ENCODE results near the gene FAM20B. TPM values are rescaled to one million over a fixed set of nuclear protein-coding genes. Genes with fewer than 3 reads are reported as not detected.

Gene FAM20B
- total RNA-seq, 1 experiment from 2014 or later = 52.6 TPM

DNA sequence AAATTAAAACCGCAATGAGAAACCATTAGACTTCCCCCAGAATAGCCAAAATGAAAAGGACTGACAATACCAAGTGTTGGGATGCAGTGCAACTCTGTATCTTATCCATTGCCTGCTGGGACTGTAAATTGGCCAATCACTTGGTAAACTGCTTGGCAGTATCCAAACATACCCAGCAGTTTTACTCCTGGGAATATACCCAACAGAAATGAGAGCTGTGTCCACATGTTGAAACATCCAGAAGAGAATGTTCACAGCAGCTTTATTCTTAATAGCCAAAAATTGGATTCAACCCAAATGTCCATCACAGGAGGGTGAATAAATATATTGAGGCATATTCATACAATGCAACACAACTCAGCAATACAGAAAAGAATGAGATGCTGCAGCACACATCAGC, 13.7 kb upstream of the FAM20B start:
- peaks cover 7% of the 10 kb centered on the region for H3K4me1 ChIP-seq (replicated peaks)
- no peak overlapping the region for H3K4me3 ChIP-seq
- no peak for DNase-seq (ENCODE audit: low read depth in 1 of 2, low spot score in 2 of 2)
- no peaks in the 10 kb centered on the region for H3K36me3 ChIP-seq
- no peak overlapping the region for H3K27ac ChIP-seq
- no peaks in the 10 kb centered on the region for H3K9me3 ChIP-seq (replicated peaks)
- H3K27me3 ChIP-seq (replicated peaks) = no peaks in the 10 kb centered on the region

DNA sequence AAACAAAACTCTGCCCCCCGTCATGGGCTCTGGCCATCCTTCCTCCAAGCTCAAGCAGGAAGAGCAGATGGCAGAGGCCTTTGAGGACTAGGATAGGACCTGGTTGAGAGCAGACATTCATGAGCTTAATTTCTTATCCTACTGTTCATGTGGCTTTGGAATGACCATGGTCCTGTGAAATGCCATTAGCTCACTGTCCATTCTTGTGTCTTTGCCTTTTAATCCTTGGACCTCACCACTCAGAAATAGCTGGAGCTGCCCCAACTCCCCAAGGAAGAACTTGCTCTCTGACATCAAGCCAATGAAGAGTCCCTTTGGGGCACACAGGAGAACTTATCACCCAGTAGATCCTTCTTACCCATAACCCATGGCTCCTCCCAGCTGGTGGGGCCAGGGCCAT, 11.6 kb upstream of the FAM20B start:
- no peak for DNase-seq (ENCODE audit: low read depth in 1 of 2, low spot score in 2 of 2)
- no peaks in the 10 kb centered on the region for H3K9me3 ChIP-seq (replicated peaks)
- peaks cover 20% of the 10 kb centered on the region for H3K4me1 ChIP-seq (replicated peaks)
- H3K36me3 ChIP-seq = no peaks in the 10 kb centered on the region
- H3K27ac ChIP-seq = no peak overlapping the region
- H3K27me3 ChIP-seq (replicated peaks) = no peaks in the 10 kb centered on the region
- no peak overlapping the region for H3K4me3 ChIP-seq

DNA sequence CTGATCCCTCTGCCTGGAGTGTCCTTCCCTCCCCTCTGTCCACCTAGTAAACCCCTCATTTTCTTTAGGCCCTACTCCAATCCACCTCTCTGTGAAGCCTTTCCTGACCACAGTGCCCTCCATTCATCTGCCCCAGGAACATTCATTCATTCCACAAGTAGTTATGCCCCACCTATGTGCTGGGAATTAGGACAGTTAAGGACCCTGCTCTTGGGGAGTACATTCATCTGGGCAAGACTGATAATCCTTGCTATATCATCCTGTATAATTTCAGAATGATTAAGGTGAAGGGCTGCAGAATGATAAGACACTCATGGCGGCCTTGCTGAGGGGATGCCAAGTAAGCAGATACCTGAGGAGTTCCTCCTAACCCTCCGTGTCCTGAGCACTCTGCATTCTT, 10.3 kb upstream of the FAM20B start:
- no peaks in the 10 kb centered on the region for H3K36me3 ChIP-seq
- no peak for DNase-seq (ENCODE audit: low read depth in 1 of 2, low spot score in 2 of 2)
- H3K4me1 ChIP-seq (replicated peaks) = peaks cover 20% of the 10 kb centered on the region
- H3K4me3 ChIP-seq = no peak overlapping the region
- H3K27me3 ChIP-seq (replicated peaks) = no peaks in the 10 kb centered on the region
- H3K9me3 ChIP-seq (replicated peaks) = no peaks in the 10 kb centered on the region
- no peak overlapping the region for H3K27ac ChIP-seq

DNA sequence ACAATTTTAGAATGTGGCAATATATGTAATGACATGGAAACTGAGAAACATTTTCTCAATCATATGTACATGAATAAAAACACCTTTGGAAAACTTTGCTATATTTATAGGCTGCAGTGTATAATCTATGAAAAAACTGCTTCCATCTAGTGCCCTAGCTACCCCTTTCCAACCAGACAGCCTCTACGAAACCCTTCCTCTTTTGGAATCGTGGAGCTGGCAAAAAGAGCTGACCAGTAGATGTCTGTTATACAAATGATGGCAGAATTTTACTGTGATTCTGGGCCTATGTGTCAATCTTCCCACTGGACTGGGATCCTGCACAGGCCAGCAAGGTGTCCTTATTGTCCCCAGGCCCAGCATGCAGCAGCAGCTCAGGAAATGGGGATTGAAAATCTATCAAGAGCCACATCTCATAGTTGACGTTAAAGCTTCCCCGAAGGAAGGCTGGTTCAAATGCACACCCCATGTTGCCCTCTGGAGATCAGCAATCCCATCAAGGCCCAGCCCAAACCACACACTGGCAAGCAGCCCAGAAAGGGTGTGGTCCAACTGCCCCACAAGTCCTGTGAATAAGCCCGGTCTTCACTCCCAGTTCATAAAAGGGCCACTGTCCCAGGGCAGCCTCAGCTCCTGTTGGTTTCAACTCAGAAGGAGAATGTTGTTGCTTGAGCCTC, 8.8 kb upstream of the FAM20B start:
- H3K27ac ChIP-seq = peak overlapping the region; percentile 10; the same call in 1 of the 2 replicates

DNA sequence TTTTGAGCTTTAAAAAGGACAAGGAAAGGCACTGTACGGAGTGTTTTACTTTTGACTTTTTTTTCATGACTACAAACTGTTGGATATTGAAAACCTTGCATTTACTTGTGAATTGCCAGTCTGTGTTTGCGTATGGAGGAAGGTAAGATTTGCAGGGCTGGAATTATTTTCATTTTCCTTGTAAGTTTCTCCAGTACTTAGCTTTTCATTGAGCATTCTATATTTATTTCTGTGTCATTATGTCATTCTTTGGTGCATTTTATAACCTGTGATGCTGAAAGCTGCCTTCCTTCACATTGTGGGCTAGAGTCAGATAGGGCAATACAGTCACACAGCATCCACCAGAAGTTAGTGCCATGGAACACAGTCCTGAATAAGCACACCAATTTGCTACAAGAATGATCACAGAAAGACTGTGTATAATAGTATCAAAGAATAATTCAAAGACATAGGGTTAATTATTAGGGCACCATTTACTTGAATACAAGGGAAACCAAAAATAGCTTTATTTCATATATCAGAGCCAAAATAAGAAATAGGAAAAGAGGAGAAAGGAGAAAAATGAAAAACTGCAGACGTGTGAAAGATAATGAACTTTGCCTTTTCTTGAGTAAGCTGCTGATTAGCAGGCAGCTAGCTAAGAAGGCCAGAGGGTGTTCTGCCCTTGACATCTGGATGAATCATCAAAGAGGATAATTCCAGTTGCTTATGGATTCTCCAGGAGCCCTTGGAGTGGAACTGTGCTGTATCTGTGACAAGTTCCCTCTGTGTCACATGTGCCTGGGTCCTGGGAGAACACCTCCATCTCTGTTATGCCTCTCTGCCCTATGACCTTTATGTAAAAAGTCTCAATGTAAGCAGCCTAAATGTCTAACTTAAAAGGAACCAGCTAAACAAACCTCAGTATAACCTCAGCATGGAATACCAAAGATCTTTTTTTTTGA, 8.0 kb upstream of the FAM20B start:
- no peaks in the 10 kb centered on the region for H3K27me3 ChIP-seq (replicated peaks)
- H3K4me1 ChIP-seq (replicated peaks) = peaks cover 20% of the 10 kb centered on the region
- no peaks in the 10 kb centered on the region for H3K36me3 ChIP-seq
- no peak overlapping the region for H3K4me3 ChIP-seq
- no peaks in the 10 kb centered on the region for H3K9me3 ChIP-seq (replicated peaks)
- H3K27ac ChIP-seq = peak overlapping the region; percentile 10; the same call in 1 of the 2 replicates
- DNase-seq (ENCODE audit: low read depth in 1 of 2, low spot score in 2 of 2) = peak in 1 of 2 experiments; percentile 37

More for the DNA sequence above, 8.8 kb upstream of the FAM20B start:
- Histone ChIP-seq H3K9me3 (replicated peaks) (no peaks in the 10 kb centered on the region), H3K4me3 (no peak overlapping the region), H3K4me1 (replicated peaks) (peaks cover 20% of the 10 kb centered on the region), H3K27me3 (replicated peaks) (no peaks in the 10 kb centered on the region), H3K36me3 (no peaks in the 10 kb centered on the region)
- DNase-seq (ENCODE audit: low read depth in 1 of 2, low spot score in 2 of 2) = peak; percentile 82 to 94

DNA sequence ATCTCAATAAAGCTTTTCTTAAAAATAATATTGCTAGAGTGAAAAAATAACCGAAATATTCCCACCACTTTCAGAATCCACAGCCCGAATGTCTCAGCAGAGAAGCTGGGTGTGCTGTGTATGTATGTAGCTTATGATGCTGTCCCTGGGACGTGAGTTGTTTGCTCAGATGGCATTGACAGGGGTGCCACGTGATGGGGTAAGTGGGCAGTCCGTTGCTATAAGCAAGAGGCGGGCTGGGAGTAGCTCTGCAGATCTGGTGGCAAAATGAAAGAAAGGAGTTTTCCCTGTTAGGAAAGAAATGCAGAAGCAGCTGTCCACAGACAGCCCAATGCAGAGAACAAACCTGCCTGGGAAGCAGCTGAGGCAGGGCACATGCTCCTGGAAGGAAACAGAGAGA, 3.8 kb upstream of the FAM20B start:
- H3K4me3 ChIP-seq = no peak overlapping the region
- H3K27me3 ChIP-seq (replicated peaks) = no peaks in the 10 kb centered on the region
- H3K9me3 ChIP-seq (replicated peaks) = peaks cover 3% of the 10 kb centered on the region; the same call in 1 of the 2 replicates
- no peak for DNase-seq (ENCODE audit: low read depth in 1 of 2, low spot score in 2 of 2)
- H3K4me1 ChIP-seq (replicated peaks) = peaks cover 20% of the 10 kb centered on the region
- H3K36me3 ChIP-seq = peaks cover 5% of the 10 kb centered on the region
- no peak overlapping the region for H3K27ac ChIP-seq

DNA sequence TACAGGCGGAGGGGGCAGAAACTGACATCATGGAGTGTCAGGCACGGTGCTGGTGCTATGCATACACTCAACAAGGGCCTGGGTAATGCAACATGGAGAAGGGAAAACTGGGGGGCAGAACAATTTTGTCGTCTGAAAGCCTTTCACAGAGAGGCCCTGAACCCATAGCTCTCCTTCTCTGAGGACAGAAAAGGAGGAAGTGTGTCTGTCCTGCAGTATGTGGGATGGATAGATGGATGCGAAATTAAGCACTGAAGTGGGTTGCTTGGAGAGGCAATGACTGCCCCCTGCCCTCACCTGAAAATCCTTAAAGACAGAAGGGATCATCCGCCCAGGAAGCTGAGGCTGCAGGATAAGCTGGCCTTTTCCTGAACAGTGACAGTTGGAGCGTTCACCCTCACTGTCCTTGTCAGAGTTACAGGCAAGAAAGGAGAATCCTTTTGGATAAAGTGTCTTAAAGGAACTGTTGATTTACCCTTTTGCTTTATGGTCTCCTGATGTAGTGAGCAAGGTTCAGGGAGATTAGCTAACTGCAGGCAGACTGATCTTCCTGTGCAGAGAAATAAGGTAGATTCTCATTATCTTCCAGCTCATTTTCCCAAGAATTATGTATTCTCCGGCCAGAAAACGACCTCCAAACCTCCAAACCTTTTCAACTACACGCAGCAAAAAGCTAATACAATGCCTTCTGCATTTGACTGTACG, 1.6 kb upstream of the FAM20B start:
- peaks cover 14% of the 10 kb centered on the region for H3K4me1 ChIP-seq (replicated peaks)
- no peaks in the 10 kb centered on the region for H3K27me3 ChIP-seq (replicated peaks)
- no peak overlapping the region for H3K27ac ChIP-seq
- peaks cover 3% of the 10 kb centered on the region; the same call in 1 of the 2 replicates for H3K9me3 ChIP-seq (replicated peaks)
- H3K4me3 ChIP-seq = no peak overlapping the region
- DNase-seq (ENCODE audit: low read depth in 1 of 2, low spot score in 2 of 2) = no peak
- peaks cover 5% of the 10 kb centered on the region for H3K36me3 ChIP-seq

DNA sequence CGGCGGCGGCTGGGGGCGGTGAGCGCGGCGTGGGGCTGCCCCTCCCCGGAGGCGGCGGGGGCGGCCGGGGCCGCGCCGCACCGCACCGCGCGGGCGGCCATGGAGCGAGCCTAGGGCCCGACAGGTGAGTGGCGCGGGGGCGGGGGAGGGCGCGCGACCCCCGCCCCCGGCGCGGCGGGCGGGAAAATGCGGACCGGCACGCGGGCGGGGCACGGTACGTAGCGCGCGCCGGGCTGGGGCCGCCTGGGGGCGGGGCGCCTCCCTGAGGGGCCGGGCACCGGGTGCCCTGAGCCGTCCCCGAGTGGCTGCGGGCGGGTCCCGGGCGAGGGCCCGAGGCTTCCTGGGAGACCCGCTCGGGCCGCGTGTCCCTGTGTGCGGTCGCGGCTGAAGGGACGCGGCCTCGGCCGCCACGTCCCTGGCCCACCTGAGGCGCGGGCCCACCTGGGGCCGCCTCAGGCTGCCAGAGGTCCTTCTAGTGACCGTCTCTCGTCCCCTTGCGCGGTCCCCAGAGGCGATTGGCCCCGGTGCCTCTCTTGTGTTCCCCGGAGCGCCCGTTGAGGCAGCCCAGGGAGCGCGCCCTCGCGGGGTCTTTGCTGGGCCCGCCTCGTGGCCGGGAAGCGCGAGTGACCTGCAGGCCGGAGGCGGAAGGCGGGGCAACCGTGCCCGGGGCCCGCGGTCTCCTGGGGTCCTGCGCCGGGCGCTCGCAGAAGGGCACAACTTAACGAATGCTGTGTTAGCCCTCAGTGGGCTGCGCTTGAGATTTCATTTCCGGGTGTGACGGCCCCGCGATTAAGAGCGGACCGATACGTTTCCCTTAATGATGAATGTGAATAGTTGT, 500 bp downstream of the FAM20B start:
- DNase-seq (ENCODE audit: low read depth in 1 of 2, low spot score in 2 of 2) = peak; percentile 74 to 78
- peaks cover 3% of the 10 kb centered on the region; the same call in 1 of the 2 replicates for H3K9me3 ChIP-seq (replicated peaks)
- peak overlapping the region; percentile 98 for H3K4me3 ChIP-seq
- no peaks in the 10 kb centered on the region for H3K27me3 ChIP-seq (replicated peaks)
- H3K4me1 ChIP-seq (replicated peaks) = peaks cover 14% of the 10 kb centered on the region
- H3K36me3 ChIP-seq = peaks cover 5% of the 10 kb centered on the region
- H3K27ac ChIP-seq = peak overlapping the region; percentile 95

DNA sequence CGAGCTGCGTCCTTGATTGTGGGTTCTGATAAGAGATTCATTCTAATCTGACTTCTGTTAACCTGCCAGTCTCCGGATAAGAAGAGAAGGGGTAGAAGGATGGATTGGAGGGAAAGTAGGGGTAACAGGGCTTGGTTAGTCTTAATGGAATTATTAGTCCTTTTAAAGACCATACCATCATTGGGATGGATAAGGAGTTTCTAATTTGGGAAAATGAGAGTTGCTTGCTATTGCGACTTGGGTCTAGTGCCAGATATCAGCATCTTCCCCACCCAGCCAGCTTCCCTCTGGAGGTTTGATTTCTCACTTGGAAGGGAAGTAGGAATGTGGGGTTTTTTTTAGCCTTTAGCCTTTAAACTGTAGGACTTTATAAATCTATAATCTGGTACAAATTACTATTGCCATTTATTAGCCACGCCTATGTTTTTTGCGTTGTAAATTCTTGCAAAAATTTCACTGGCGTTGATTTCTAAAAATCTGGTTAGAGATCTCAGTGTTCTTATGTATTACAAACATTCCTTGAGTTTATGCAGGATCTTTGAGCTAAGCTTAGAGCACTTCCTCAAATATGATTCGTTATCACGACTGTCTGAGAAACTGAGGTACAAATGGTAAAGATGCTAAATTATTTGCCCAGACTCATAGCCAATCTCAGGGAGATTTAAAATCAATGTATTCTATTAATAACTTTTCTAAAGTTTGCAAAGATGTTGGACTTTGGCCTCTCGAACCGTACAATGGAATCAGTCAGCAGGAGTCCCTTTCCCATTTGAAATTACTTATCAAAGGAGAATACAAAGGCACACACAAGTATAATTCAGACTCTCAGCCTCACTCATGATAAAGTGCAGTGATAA, 1.3 kb downstream of the FAM20B start:
- peaks cover 21% of the 10 kb centered on the region for H3K4me1 ChIP-seq (replicated peaks)
- peaks cover 3% of the 10 kb centered on the region; the same call in 1 of the 2 replicates for H3K9me3 ChIP-seq (replicated peaks)
- no peak for DNase-seq (ENCODE audit: low read depth in 1 of 2, low spot score in 2 of 2)
- H3K36me3 ChIP-seq = peaks cover 5% of the 10 kb centered on the region
- H3K27me3 ChIP-seq (replicated peaks) = no peaks in the 10 kb centered on the region
- H3K4me3 ChIP-seq = peak overlapping the region; percentile 98
- H3K27ac ChIP-seq = peak overlapping the region; percentile 95

DNA sequence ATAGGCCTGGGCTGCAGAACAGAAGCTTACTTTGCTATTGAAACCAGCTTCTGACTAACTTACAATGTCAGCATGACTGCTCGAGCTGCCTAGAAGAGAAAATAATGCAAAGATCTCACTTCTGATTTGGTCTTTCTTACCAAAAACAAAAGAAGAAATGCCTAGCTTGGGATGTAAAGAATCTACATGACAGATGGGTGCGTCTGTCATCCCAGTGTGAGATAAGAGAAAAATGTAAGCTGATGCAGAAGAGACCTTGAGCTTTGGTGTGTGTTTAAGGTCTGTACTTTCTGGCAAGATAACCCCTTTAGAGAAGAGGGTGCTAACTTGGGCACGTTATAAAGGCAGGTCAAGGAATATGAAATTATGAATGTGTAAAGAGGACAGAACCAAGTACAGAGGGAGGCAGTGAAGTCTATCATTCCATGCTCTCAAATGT, 3.6 kb downstream of the FAM20B start:
- no peak for DNase-seq (ENCODE audit: low read depth in 1 of 2, low spot score in 2 of 2)
- Histone ChIP-seq H3K27me3 (replicated peaks) (no peaks in the 10 kb centered on the region), H3K27ac (no peak overlapping the region), H3K4me1 (replicated peaks) (peaks cover 38% of the 10 kb centered on the region), H3K9me3 (replicated peaks) (peaks cover 3% of the 10 kb centered on the region; the same call in 1 of the 2 replicates), H3K4me3 (no peak overlapping the region), H3K36me3 (peaks cover 5% of the 10 kb centered on the region)

DNA sequence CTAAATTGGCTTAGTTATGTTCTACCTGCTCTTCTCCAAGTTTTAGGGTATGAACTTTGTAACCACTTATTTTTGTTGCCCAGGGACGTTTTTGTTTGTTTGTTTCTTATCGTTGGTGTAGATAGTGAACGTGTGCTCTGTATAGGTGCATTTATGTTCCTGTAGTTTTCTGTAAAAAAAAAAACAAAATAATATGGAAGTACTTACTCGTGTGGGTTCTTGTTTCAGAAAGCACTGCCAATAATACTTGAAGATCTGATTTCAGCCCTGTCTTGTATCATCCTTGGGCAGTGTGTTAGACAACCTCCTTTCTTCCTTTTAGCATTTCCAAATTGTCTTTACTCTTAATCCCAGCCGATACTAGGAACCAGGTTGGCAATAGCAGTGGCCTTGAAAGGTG, 4.4 kb downstream of the FAM20B start:
- no peak overlapping the region for H3K27ac ChIP-seq
- no peak for DNase-seq (ENCODE audit: low read depth in 1 of 2, low spot score in 2 of 2)

DNA sequence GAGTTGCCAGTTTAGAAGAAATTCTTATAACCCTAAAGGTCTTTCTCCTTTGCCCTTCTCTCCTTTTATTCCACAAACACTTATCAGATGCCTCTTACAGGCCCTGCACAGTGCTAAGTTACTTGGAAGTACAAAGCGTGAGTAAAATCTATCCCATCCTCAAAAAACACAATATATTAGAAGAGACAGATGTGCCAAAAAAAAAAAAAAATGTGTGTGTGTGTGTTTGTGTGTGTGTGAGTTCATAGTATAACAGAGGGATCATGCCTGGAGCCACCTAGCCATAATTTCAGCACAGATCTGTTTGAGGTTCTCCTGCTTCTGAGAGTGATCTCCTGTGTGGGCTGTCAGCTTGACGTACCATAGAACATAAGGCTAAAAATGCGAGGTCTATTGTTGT, 5.0 kb downstream of the FAM20B start:
- Histone ChIP-seq H3K27me3 (replicated peaks) (no peaks in the 10 kb centered on the region), H3K9me3 (replicated peaks) (peaks cover 3% of the 10 kb centered on the region; the same call in 1 of the 2 replicates), H3K4me3 (no peak overlapping the region), H3K4me1 (replicated peaks) (peaks cover 46% of the 10 kb centered on the region), H3K36me3 (peaks cover 5% of the 10 kb centered on the region), H3K27ac (no peak overlapping the region)
- no peak for DNase-seq (ENCODE audit: low read depth in 1 of 2, low spot score in 2 of 2)

More for the DNA sequence above, 4.4 kb downstream of the FAM20B start:
- peaks cover 5% of the 10 kb centered on the region for H3K36me3 ChIP-seq
- peaks cover 44% of the 10 kb centered on the region for H3K4me1 ChIP-seq (replicated peaks)
- H3K4me3 ChIP-seq = no peak overlapping the region
- H3K9me3 ChIP-seq (replicated peaks) = peaks cover 3% of the 10 kb centered on the region; the same call in 1 of the 2 replicates
- H3K27me3 ChIP-seq (replicated peaks) = no peaks in the 10 kb centered on the region

All from SJSA1 (cell line).